Dendritic cell treated with granulocyte-macrophage colony-stimulating factor and Interleukin-4, amounts not matched to agents 40 ng/mL and 50 ng/mL, for 4 days (primary cell): ENCODE measurements around the gene C17orf100.

ENCODE experiments used
- H3K27ac Mint-ChIP-seq: one replicate; pipeline ENCODE4 v1.8.0; 2022; ENCODE audit warnings: mild to moderate bottlenecking, mixed read lengths
- H3K27me3 Mint-ChIP-seq: one replicate; pipeline ENCODE4 v1.8.0; 2022; ENCODE audit warnings: mild to moderate bottlenecking, mixed read lengths
- H3K36me3 Mint-ChIP-seq: one replicate; pipeline ENCODE4 v1.8.0; 2022; ENCODE audit warnings: low read depth, mixed read lengths
- H3K4me1 Mint-ChIP-seq: one replicate; pipeline ENCODE4 v1.8.0; 2022; ENCODE audit warnings: low read depth, mixed read lengths
- H3K4me3 Mint-ChIP-seq: one replicate; pipeline ENCODE4 v1.8.0; 2022; ENCODE audit warnings: mild to moderate bottlenecking, moderate library complexity, mixed read lengths
- H3K9me3 Mint-ChIP-seq: one replicate; pipeline ENCODE4 v1.8.0; 2022; ENCODE audit warnings: mixed read lengths
- intact Hi-C: fragments of 100-400 bp; cut with micrococcal nuclease; formaldehyde crosslinking; loops from one replicate; pipeline ENCODE4 v1.15.0; 2022

The C17orf100 gene

GRCh38 chr17:6636616-6637457 is 14.7 kb upstream of the C17orf100 start:
- Mint-ChIP-seq H3K27ac (peak overlapping the region; percentile 12), H3K4me3 (no peak overlapping the region), H3K4me1 (peaks cover 43% of the 10 kb centered on the region), H3K9me3 (no peaks in the 10 kb centered on the region), H3K36me3 (peaks cover 70% of the 10 kb centered on the region), H3K27me3 (peaks cover 3% of the 10 kb centered on the region)
- intact Hi-C loops = no loop called here

DNA sequence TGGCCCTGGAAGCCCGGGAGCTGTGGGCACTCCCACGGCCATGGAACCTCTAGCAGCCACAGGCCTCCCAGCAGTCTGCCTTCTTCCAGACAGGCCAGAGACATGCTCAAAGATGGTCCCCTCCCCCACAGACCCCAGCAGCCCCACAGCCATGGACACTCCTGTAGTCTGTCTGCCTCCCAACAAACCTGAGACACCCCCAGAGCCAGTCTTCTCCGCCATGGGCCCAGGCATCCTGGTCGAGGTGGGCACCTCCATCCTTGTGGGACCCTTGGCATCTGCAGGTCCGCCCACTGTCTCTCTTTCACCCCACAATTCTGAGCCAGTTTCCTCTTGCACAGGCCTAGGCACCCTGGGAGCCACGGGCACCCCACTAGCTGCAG is 14.1 kb upstream of the C17orf100 start:
- H3K9me3 Mint-ChIP-seq = no peaks in the 10 kb centered on the region
- H3K27me3 Mint-ChIP-seq = peaks cover 3% of the 10 kb centered on the region
- peak overlapping the region; percentile 89 for H3K27ac Mint-ChIP-seq
- no peak overlapping the region for H3K4me3 Mint-ChIP-seq
- intact Hi-C loops = no loop called here
- H3K36me3 Mint-ChIP-seq = peaks cover 67% of the 10 kb centered on the region
- peaks cover 46% of the 10 kb centered on the region for H3K4me1 Mint-ChIP-seq

DNA sequence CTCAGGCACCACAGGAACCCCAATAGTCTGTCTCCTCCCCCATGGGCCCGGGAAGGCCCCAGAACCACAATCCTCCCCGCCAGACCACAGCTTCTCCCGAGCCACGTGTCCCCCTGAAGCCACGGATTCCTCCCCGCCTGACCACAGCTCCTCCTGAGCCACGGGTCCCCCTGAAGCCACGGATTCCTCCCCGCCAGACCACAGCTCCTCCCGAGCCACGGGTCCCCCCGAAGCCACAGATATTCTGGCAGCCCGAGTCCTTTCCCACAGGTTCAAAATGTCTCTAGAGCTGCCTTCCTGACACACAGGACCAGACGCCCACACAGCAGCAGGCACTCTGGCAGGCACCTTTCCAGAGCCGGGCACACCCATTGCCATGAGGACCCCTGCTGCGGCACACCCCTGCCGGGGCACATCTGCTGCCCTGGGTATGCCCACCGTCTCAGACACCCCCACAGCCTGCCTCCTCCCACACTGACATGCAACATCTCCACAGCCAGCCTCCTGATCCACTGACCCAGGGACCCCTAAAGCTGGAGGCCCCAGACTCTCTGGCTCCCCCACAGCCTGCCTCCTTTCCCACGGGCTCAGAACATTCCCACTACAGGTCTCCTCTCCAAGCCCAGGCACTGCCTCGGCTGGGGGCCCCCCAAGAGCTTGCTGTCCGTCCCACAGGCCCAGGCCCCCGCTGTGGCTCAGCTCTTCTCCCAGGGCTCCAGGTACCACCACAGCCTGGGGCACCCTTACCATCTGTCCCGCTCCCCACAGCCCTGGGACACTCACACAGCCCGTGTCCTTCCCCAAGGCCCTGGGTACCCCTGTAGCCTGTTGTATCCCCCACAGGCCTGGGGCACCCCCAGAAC is 13.3 kb upstream of the C17orf100 start:
- Mint-ChIP-seq H3K27me3 (peaks cover 3% of the 10 kb centered on the region), H3K36me3 (peaks cover 66% of the 10 kb centered on the region), H3K4me1 (peaks cover 48% of the 10 kb centered on the region), H3K9me3 (no peaks in the 10 kb centered on the region), H3K4me3 (peak overlapping the region; percentile 37), H3K27ac (peak overlapping the region; percentile 89)
- intact Hi-C loops = no loop called here

DNA sequence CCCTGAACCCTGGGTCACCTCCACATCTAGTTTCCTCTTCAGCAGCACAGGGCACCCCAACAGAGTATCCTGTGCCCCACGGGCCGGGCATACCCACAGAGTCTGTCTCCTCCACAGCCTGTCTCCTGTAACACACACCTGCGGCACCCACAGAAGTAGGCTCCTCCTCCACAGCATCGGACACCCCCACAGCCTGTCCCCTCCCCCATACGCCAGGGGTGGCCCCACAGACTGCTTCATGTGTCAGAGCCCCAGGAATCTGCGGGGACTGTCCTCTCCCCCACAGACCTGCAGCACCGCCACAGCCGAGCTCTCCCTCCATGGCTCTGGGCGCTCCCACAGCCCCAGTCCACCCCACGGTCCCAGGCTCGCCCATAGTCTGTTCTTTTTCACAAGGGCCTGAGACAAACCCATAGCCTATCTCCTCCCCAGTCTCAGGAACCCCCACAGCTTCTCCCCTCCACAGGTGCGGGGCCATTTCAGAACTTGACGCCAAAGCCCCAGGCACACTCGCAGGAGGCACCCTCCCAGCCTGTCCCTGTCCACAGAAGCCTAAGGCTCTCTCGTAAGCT is 12.5 kb upstream of the C17orf100 start:
- Mint-ChIP-seq H3K36me3 (peaks cover 66% of the 10 kb centered on the region), H3K9me3 (no peaks in the 10 kb centered on the region), H3K4me1 (peaks cover 48% of the 10 kb centered on the region), H3K27me3 (peaks cover 3% of the 10 kb centered on the region), H3K27ac (peak overlapping the region; percentile 89), H3K4me3 (peak overlapping the region; percentile 93)
- intact Hi-C loops = no loop called here

DNA sequence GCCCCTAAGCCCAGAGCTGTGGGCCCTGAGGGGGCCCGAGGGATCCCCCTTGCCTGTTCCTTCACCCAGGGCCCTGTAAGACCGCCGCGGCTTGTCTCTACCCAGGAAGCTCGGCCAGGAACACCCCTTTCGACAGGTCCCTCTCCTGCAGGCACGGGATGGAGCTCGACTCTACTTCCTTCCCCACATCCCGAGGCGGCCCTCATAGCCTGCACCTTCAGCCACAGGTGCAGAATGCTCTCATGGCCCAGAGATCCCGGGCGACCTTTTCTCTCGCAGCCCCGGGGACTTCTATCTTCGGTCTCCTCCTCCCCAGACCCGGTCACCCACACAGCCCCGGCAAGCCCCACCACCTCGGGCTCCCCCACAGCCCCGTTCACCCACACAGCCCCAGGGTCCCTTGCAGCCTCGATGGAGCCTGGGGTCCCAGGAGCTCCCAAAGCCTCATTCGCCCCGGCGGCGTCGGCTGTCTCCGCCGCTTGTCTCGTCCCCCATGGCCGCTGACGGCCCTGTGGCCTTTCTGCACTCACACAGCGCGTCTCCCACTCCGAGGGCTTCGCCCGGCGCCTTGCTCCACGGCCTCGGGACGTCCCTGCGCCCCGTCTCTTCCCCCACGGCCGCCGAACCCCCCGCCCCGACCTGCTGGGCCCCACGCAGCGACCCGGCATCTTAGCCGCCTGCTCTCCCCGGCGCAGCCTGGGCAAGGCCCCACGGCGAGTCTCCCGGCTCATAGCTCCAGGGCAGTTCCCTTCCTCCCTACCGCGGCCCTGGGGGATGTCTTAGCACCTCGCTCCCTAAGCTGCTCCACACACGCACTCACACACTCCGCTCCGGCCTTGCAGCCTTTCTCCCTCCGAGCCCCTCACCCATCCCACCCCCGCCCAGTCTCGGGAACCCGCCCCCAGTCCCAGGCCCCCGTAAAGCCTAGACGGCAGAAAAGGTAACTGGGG is 11.7 kb upstream of the C17orf100 start:
- Mint-ChIP-seq H3K27me3 (peaks cover 3% of the 10 kb centered on the region), H3K4me3 (peak overlapping the region; percentile 93), H3K27ac (peak overlapping the region; percentile 89), H3K9me3 (no peaks in the 10 kb centered on the region), H3K4me1 (peaks cover 48% of the 10 kb centered on the region), H3K36me3 (peaks cover 66% of the 10 kb centered on the region)
- intact Hi-C loops = loop anchor here (10.0 kb wide), 1 partner anchor 375 kb away; the partner anchor contains the start of gene RNASEK

DNA sequence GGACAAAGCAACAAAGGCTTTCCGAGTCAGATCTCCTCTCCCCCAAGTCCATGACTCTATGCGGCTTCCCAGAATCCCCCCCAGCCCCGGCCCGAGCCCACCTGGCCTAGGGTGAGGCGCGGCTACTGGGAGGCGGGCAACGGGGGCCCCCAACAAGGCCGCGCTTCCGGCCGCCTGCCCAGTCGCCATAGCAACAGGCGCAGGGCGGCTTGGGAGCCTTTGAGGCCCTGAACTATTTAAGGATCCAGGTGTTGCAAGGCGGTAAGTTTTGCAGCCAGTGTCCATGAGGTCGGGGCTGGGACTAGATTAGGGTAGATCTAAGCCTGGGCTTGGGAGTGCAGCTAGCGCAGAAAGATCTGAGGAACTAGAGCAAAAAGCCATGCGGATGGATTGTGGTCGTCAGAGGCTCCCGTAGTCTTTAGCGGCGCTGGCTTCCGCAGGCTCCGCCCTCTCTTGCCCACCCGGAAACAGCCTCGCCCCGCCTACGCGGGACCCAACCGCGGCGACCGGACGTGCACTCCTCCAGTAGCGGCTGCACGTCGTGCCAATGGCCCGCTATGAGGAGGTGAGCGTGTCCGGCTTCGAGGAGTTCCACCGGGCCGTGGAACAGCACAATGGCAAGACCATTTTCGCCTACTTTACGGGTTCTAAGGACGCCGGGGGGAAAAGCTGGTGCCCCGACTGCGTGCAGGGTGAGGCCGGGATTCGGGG is 10.9 kb upstream of the C17orf100 start, which contains the start of the genes KIAA0753 and TXNDC17:
Gene KIAA0753, minus strand, starts transcription at position 176 of the 711 bp plus-strand sequence. CDS start 5,608 bp downstream, outside the sequence.
Gene TXNDC17, plus strand, starts transcription at position 525 of the 711 bp plus-strand sequence. Its CDS starts 23 bp downstream, at position 548.
- Mint-ChIP-seq H3K27ac (peak within 1 kb of the TSS; percentile 89), H3K4me1 (peaks cover 48% of the 10 kb centered on the region), H3K27me3 (peaks cover 3% of the 10 kb centered on the region), H3K36me3 (peaks cover 73% of the 10 kb centered on the region), H3K4me3 (peak within 1 kb of the TSS; percentile 93), H3K9me3 (no peaks in the 10 kb centered on the region)
- intact Hi-C loops = loop anchor here (10.0 kb wide), 1 partner anchor 374 kb away; the partner anchor contains the start of gene RNASEK

DNA sequence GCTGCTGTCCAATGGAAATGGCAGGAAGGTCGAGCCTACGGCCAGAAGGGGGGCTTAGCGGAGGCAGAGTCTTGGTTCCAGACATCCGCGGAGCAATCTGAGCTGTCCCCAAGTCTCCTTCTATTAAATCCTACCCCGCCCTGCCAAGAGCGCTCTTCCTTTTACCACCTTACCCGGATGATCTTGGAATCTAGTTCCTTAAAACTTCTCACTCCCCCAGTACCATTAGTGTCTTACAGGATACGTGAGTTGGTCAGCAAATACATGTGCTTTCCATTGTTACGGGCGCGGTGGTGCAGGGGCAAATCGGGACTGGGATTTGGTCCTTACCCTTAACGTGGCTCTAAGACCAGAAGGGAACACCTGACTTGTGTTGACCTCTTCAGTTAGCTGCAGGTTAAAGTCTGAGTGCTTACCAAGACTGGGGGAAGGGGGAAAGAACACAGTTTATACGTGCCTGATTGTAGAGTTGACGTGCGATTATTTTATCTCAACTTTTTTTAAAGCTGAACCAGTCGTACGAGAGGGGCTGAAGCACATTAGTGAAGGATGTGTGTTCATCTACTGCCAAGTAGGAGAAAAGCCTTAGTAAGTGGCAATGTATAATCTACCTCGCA is 10.2 kb upstream of the C17orf100 start:
- Mint-ChIP-seq H3K27me3 (peaks cover 3% of the 10 kb centered on the region), H3K27ac (peak overlapping the region; percentile 89), H3K4me3 (peak overlapping the region; percentile 93), H3K9me3 (no peaks in the 10 kb centered on the region), H3K4me1 (peaks cover 48% of the 10 kb centered on the region), H3K36me3 (peaks cover 79% of the 10 kb centered on the region)
- intact Hi-C loops = loop anchor here (10.0 kb wide), 1 partner anchor 373 kb away; the partner anchor contains the start of gene RNASEK

GRCh38 chr17:6642592-6642991 is 9.0 kb upstream of the C17orf100 start:
- Mint-ChIP-seq H3K27me3 (peaks cover 3% of the 10 kb centered on the region), H3K36me3 (peaks cover 80% of the 10 kb centered on the region), H3K4me1 (peaks cover 49% of the 10 kb centered on the region), H3K27ac (no peak overlapping the region), H3K4me3 (no peak overlapping the region), H3K9me3 (no peaks in the 10 kb centered on the region)
- intact Hi-C loops = loop anchor here (10.0 kb wide), 1 partner anchor 372 kb away; the partner anchor contains the start of gene RNASEK

DNA sequence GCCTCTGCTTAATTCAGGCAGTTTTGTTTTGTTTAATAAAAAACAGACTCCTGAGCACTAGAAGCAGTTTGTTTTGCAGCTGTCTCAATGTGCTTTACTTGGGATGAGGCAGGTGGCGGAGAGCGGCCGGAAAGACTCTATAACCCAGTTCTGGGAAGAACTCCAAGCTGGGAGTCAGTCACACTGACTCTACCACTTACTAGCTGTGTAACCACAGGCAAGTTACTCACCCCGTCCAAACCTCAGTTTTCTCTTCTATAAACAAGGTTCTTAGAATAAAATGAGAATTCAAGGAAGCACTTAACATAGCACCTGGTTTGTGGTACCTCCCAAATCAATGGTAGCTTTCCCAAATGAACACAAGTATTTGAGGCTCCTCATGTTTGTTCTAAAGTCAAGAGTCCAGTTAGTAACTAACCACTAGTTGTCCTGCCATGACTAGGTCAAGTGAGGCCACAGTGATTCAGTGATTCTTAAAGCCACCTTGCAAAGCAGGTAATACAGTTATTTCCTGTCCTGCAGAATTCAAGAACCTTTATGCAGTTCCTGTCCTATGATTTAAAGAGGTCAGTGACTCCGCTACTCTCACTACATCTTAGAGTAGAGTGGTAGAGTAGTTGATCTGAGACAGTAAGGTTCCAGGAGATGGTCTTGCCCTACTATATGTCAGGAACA is 8.0 kb upstream of the C17orf100 start:
- peaks cover 3% of the 10 kb centered on the region for H3K27me3 Mint-ChIP-seq
- H3K4me3 Mint-ChIP-seq = no peak overlapping the region
- intact Hi-C loops = loop anchor here (10.0 kb wide), 1 partner anchor 371 kb away; the partner anchor contains the start of gene RNASEK
- H3K4me1 Mint-ChIP-seq = peaks cover 49% of the 10 kb centered on the region
- no peak overlapping the region for H3K27ac Mint-ChIP-seq
- H3K36me3 Mint-ChIP-seq = peaks cover 84% of the 10 kb centered on the region
- no peaks in the 10 kb centered on the region for H3K9me3 Mint-ChIP-seq

DNA sequence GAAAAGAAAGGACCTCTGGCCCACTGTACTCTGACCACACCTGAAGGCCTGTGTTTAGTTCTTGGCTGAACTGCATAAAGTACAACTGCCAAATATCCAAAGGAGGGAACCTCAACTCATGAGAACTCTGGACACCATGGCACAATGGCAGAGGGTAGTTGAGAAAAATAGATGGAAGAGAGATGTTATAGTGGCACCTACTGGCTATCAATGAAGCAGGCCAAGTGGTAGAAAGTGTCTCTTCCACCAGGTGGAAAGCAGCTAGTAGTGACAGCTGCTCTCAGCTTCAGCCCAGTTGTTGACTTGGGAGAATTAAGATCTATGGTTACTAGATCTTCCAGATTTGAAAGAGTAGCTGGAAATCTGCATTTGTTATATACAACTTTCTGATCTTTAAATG is 3.4 kb upstream of the C17orf100 start:
- Mint-ChIP-seq H3K4me1 (peaks cover 51% of the 10 kb centered on the region), H3K4me3 (no peak overlapping the region), H3K27me3 (peaks cover 6% of the 10 kb centered on the region), H3K27ac (peak overlapping the region; percentile 52), H3K9me3 (no peaks in the 10 kb centered on the region), H3K36me3 (peaks cover 79% of the 10 kb centered on the region)
- intact Hi-C loops = loop anchor here (1.0 to 10.0 kb wide), 2 partner anchors 175 to 367 kb away; partner anchors contain the start of gene RNASEK

DNA sequence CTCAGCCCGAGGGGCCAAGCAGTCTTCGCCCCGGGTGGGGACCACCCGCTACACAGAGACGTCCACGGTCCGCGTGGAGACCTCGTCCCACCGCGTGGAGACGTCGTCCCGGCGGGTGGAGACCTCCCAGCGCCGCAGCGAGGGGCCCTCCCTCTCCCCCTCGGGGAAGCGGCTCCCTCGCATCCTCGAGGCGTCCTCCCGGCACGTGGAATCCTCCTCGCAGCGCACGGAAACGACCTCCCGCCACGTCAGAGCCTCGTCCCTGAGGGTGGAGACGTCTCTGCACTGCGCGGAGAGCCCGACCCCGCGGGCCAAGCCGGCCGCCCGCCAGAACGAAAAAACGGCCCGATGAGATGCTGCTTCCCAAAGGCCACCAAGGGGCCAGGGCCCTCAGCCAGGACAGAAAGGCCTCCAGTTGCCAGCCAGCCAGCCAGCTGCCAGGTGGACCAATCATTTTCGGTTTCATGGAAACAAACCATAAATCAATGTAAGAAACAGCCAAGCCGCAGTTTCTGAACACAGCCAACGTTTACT is 424 bp downstream of the C17orf100 start:
- intact Hi-C loops = no loop called here
- H3K27me3 Mint-ChIP-seq = peaks cover 36% of the 10 kb centered on the region
- peak overlapping the region; percentile 98 for H3K27ac Mint-ChIP-seq
- peak overlapping the region; percentile 96 for H3K4me3 Mint-ChIP-seq
- peaks cover 65% of the 10 kb centered on the region for H3K36me3 Mint-ChIP-seq
- no peaks in the 10 kb centered on the region for H3K9me3 Mint-ChIP-seq
- H3K4me1 Mint-ChIP-seq = peaks cover 71% of the 10 kb centered on the region
